ENCODE results near the gene DCST1. TPM values are rescaled to one million over a fixed set of nuclear protein-coding genes. Genes with fewer than 3 reads are reported as not detected.
A peak's percentile ranks its signal among the peaks of the same experiment; 100 is the strongest.

Gene DCST1
- total and polyA plus RNA-seq, 2 of the 8 experiments (the other 6 are each of a cell fraction or from before 2014, with no cell fraction given), result not detected

DNA sequence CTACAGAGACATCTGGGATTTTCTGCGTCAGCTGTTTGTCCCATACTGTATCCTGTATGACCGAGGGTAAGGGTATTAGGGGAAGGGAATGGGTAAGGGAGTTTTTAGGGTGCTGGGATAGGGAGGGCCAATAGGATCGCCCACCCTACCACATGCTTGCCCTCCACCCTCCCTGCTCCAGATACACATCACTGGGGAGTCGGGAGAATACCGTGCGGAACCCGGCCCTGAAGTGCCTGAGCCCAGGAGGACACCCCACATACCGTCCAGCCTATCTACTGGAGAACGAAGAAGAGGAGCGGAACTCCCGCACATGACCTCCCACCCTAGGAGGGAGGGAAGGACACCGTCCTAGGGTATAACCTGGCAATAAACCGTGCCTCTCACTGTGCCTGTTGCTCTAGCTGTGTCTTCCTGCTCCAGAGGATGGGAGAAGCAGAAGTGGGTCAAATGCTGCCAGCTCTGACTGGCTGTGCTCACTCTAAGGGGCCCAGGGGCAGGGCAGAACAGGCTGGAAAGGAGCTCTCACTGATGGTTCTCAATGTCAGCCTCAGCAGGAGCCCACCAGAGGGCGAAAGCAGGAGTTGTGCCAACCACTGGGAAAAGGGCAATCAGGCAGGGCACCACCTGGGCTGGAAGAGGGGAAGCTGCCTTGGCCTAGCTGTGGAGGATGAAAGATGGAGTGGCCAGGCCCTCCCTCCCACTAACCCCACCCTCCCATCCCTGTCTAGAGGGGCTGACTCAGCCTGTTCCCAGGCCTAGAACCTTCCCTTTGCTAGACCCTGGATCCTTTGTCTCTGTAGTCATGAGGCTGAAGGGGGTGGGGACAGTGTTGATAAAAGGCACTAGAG is 40.7 kb upstream of the DCST1 start:
- DNase-seq (ENCODE audit: low read depth in 1 of 2, low spot score in 2 of 2) (peak in 1 of 2 experiments; percentile 58), FAIRE-seq (no peak)
- H3K9ac ChIP-seq (replicated peaks in 1 of 4; ENCODE audit: extremely low read depth in 1 of 4, low read depth in 3 of 4, low read length in 3 of 4), result peak overlapping the region in 1 of 4 experiments; percentile 50; a peak in 2 of 7 replicates
- H3K4me1 ChIP-seq (replicated peaks in 1 of 4; ENCODE audit: control insufficient read depth in 3 of 4, insufficient read depth in 4 of 4, low read length in 3 of 4), result peaks cover 0 to 7% (median 3%) of the 10 kb centered on the region in 4 experiments; a peak in 3 of 7 replicates
- H3K14ac ChIP-seq (ENCODE audit: insufficient read length), result no peak overlapping the region
- H3K23ac ChIP-seq (ENCODE audit: insufficient read length), result no peak overlapping the region
- peaks cover 4% of the 10 kb centered on the region; the same call in 1 of the 2 replicates for H3K79me1 ChIP-seq (ENCODE audit: low read depth, low read length)
- H3K4ac ChIP-seq (replicated peaks; ENCODE audit: insufficient read length, low read depth, low read length), result no peak overlapping the region
- peaks cover 10 to 17% of the 10 kb centered on the region in 2 experiments for H4K20me1 ChIP-seq (replicated peaks in 1 of 2; ENCODE audit: control insufficient read depth in 1 of 2, insufficient read depth in 2 of 2, low read length in 2 of 2)
- no peak overlapping the region for H2BK120ac ChIP-seq (replicated peaks; ENCODE audit: low read depth, low read length)
- H3K9me3 ChIP-seq (ENCODE audit: insufficient read depth in 2 of 2, low read depth in 1 of 2, low read length in 1 of 2), result no peaks in the 10 kb centered on the region
- peaks cover 9 to 33% (median 26%) of the 10 kb centered on the region in 4 experiments for H3K36me3 ChIP-seq (ENCODE audit: control insufficient read depth in 2 of 4, insufficient read depth in 4 of 4, low read length in 3 of 4)
- H2AFZ ChIP-seq (ENCODE audit: low read length), result no peak overlapping the region
- H3K4me3 ChIP-seq (ENCODE audit: extremely low read depth in 1 of 4, insufficient read depth in 2 of 4, low read depth in 3 of 4, low read length in 4 of 4), result no peak overlapping the region
- no peaks in the 10 kb centered on the region; the same call in 1 of the 2 replicates for H3K23me2 ChIP-seq (ENCODE audit: low read depth, low read length)
- H2BK15ac ChIP-seq (ENCODE audit: low read length), result no peak overlapping the region
- no peak overlapping the region; the same call in 1 of the 2 replicates for H2AK5ac ChIP-seq (ENCODE audit: low read depth, low read length)
- no peak overlapping the region for H3K18ac ChIP-seq (ENCODE audit: extremely low read depth, low read length)
- no peaks in the 10 kb centered on the region for H3K27me3 ChIP-seq (replicated peaks in 1 of 4; ENCODE audit: control insufficient read depth in 3 of 4, extremely low read depth in 1 of 4, insufficient read depth in 3 of 4, low read length in 3 of 4)
- H2BK5ac ChIP-seq (ENCODE audit: low read depth, low read length), result no peak overlapping the region
- H2BK20ac ChIP-seq (ENCODE audit: low read length), result no peak overlapping the region
- ChIA-PET CTCF (ENCODE audit: partially characterized antibody) (interaction anchor here (1.1 to 14.0 kb wide), 11 partner anchors 11 to 180 kb away, joined by 3 to 334 read pairs (median 15); partner anchors contain the start of genes ADAM15, CKS1B, EFNA4 and FLAD1), POLR2A (ENCODE audit: partially characterized antibody) (interaction anchor here (0.6 to 42.8 kb wide), 15 partner anchors 11 to 461 kb away, joined by 3 to 702 read pairs (median 5); partner anchors contain the start of genes ADAM15, CKS1B, EFNA4 and FLAD1)
- H3K27ac ChIP-seq (ENCODE audit: low read depth, low read length), result peak overlapping the region; percentile 58; the same call in 1 of the 2 replicates
- no peak overlapping the region for H3K4me2 ChIP-seq (ENCODE audit: insufficient read depth in 1 of 2, low read depth in 2 of 2, low read length in 2 of 2)
- no peak overlapping the region for H4K91ac ChIP-seq (replicated peaks; ENCODE audit: insufficient read length, low read length)
- no peak overlapping the region for H4K8ac ChIP-seq (ENCODE audit: extremely low read depth, insufficient read depth, low read length)
- no peak overlapping the region for H3K56ac ChIP-seq (replicated peaks; ENCODE audit: insufficient read length, low read depth, low read length)
- 89% methylated on average over 14 of the region's 14 CpGs; no CpG with 5 or more reads in 1 of the 2 experiments for WGBS, 2 experiments (ENCODE audit: extremely low coverage in 1 of 2, insufficient coverage in 1 of 2, insufficient read length in 1 of 2, insufficient replicate concordance in 2 of 2, low coverage in 1 of 2, low lambda C conversion rate in 2 of 2, missing lambda C conversion rate in 1 of 2)
- H3K79me2 ChIP-seq (ENCODE audit: control insufficient read depth in 1 of 2, insufficient read depth in 2 of 2, low read length in 2 of 2), result peaks cover 0 to 16% of the 10 kb centered on the region in 2 experiments; a peak in 2 of 4 replicates
- no peak overlapping the region for H4K5ac ChIP-seq (ENCODE audit: insufficient read length, low read depth, low read length)
- H2BK12ac ChIP-seq (ENCODE audit: low read depth, low read length), result no peak overlapping the region
- TF ChIP-seq RFX5 (IDR thresholded peaks at IDR 0.05; ENCODE audit: borderline replicate concordance, low read depth, low read length) (no peak), BACH1 (IDR thresholded peaks at IDR 0.05; ENCODE audit: low read length) (no peak), CTBP2 (IDR thresholded peaks at IDR 0.05; ENCODE audit: borderline replicate concordance, insufficient read depth, insufficient read length, low read length) (no peak), NRF1 (IDR thresholded peaks at IDR 0.05; ENCODE audit: low read depth, low read length) (no peak), EZH2 (IDR thresholded peaks at IDR 0.05; ENCODE audit: low read depth, low read length, severe bottlenecking) (no peak)
- TF ChIP-seq, protein P1, sequence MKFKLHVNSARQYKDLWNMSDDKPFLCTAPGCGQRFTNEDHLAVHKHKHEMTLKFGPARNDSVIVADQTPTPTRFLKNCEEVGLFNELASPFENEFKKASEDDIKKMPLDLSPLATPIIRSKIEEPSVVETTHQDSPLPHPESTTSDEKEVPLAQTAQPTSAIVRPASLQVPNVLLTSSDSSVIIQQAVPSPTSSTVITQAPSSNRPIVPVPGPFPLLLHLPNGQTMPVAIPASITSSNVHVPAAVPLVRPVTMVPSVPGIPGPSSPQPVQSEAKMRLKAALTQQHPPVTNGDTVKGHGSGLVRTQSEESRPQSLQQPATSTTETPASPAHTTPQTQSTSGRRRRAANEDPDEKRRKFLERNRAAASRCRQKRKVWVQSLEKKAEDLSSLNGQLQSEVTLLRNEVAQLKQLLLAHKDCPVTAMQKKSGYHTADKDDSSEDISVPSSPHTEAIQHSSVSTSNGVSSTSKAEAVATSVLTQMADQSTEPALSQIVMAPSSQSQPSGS (IDR thresholded peaks at IDR 0.05; ENCODE audit: low read length), result no peak
